Measurements from ENCODE around the gene MINDY4B. TPM values are rescaled to one million over a fixed set of nuclear protein-coding genes. Genes with fewer than 3 reads are reported as not detected.

Gene MINDY4B
- total RNA-seq, 3 donors from 2014 or later = not detected

DNA sequence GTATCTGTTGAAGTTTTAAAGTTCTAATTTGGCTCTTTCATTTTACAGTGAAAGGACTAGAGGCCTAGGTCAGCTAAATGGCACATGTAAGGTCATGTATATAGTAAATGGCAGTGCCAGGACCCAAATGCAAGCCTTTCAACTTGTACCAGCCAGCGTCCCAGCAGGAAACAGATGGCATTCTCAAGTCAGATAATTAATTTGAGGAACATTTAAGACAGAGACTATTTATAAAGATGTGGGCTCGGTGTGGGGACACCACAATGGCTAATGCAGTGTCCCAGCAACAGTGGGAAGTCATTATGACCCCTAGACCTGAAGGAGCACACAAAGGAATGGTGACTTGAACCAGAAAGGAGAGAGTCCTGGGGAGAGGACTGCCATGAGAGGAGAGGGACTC lies 6.1 kb downstream of the MINDY4B start:
- intact Hi-C loops (cut with DNase I, micrococcal nuclease) = no loop called here
- TF ChIP-seq, protein P1, sequence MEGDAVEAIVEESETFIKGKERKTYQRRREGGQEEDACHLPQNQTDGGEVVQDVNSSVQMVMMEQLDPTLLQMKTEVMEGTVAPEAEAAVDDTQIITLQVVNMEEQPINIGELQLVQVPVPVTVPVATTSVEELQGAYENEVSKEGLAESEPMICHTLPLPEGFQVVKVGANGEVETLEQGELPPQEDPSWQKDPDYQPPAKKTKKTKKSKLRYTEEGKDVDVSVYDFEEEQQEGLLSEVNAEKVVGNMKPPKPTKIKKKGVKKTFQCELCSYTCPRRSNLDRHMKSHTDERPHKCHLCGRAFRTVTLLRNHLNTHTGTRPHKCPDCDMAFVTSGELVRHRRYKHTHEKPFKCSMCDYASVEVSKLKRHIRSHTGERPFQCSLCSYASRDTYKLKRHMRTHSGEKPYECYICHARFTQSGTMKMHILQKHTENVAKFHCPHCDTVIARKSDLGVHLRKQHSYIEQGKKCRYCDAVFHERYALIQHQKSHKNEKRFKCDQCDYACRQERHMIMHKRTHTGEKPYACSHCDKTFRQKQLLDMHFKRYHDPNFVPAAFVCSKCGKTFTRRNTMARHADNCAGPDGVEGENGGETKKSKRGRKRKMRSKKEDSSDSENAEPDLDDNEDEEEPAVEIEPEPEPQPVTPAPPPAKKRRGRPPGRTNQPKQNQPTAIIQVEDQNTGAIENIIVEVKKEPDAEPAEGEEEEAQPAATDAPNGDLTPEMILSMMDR (IDR thresholded peaks at IDR 0.05) = no peak
- Histone ChIP-seq H3K36me3 (ENCODE audit: low read depth) (no peaks in the 10 kb centered on the region), H3K9me3 (no peaks in the 10 kb centered on the region), H3K4me1 (ENCODE audit: low read depth) (no peaks in the 10 kb centered on the region), H3K4me3 (no peak overlapping the region)
- no peak for DNase-seq
- no peak for ATAC-seq

DNA sequence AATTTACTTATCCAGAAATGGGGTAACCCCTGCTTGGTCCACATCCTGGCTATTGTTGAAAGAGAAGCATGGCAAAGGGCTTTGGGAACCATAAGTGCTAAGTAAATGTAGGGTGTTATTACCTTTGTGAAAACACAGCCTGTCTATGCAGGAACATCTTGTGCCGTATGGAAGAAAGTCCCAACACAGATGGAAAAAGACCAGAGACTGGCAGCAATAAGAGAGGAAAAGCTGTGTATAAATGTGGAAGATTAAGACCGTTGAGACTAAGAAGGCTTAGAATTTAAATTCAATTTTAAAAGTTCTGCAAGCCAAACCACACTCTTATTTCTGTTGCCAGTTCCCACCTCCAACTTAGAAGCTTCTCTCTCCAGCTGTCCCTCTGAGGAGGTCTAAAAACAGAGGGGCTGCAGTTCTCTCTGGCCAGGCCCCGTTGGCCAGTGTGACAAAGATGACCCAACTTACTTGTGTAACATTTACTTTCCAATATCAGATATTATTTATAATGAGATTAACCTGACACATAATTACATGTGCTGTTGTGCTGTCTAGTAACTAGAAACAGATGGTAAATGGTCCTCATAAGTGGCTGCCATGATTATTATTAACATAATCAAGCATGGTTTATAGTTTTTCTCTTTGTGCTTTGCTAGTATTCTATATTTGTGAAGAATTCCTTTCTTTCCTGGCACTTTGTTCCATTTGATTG lies 7.0 kb downstream of the MINDY4B start:
- Histone ChIP-seq H3K4me3 (no peak overlapping the region), H3K9me3 (no peaks in the 10 kb centered on the region), H3K36me3 (ENCODE audit: low read depth) (no peaks in the 10 kb centered on the region), H3K4me1 (ENCODE audit: low read depth) (no peaks in the 10 kb centered on the region)
- ATAC-seq (no peak), DNase-seq (no peak)
- intact Hi-C loops (cut with DNase I, micrococcal nuclease) = no loop called here
- TF ChIP-seq, protein P1 (IDR thresholded peaks at IDR 0.05) = no peak

DNA sequence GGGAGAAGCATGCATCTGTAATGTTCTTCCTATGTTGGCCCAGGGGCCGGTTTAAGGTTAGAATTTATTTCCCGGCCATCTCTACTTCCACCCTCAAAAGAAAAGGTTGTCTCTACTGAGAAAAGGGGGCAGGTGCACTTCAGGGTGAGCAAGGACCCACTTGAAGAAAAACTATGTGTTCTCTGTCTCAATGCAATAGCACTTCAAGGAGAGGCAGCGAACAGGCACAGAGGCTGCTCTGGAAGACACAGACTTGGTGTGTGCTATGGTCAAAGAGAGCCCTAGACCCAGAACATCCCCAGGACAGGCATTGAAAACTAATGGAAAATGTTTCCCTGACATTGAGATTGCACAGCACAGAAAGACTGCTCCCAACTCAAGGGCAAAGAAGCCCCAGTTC lies 7.6 kb downstream of the MINDY4B start:
- H3K4me1 ChIP-seq (ENCODE audit: low read depth) = no peaks in the 10 kb centered on the region
- intact Hi-C loops (cut with DNase I, micrococcal nuclease) = no loop called here
- DNase-seq (no peak), ATAC-seq (no peak)
- no peaks in the 10 kb centered on the region for H3K36me3 ChIP-seq (ENCODE audit: low read depth)
- no peaks in the 10 kb centered on the region for H3K9me3 ChIP-seq
- H3K4me3 ChIP-seq = no peak overlapping the region
- TF ChIP-seq, protein P1 (IDR thresholded peaks at IDR 0.05) = no peak

DNA sequence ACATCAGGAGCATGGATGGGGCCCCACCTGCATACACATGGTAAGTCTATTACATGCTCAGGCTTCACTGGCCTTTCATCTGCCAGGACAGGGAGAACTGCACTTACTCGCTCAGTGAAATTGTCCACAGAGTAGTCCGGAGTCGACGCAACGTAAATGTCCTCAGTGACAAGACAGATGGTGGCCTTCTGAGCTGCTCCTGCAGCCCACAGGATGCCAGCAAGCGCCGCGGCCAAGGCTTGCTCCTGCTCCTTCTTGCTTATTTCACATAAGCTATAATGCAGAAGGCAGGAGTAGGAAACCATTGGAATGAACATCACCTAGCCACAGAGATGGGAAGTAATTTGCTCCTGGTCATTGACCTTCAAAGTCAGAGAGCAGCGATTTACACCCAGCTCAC lies 14.4 kb downstream of the MINDY4B start:
- H3K36me3 ChIP-seq (ENCODE audit: low read depth) = no peaks in the 10 kb centered on the region
- intact Hi-C loops (cut with DNase I, micrococcal nuclease) = no loop called here
- TF ChIP-seq, protein P1 (IDR thresholded peaks at IDR 0.05) = no peak
- H3K4me1 ChIP-seq (ENCODE audit: low read depth) = no peaks in the 10 kb centered on the region
- DNase-seq = no peak
- ATAC-seq = no peak
- H3K9me3 ChIP-seq = no peaks in the 10 kb centered on the region
- H3K4me3 ChIP-seq = no peak overlapping the region

GRCh38 chr3:150890295-150890694 lies 14.9 kb downstream of the MINDY4B start:
- TF ChIP-seq, protein P1 (IDR thresholded peaks at IDR 0.05) = no peak
- Histone ChIP-seq H3K36me3 (ENCODE audit: low read depth) (no peaks in the 10 kb centered on the region), H3K4me3 (no peak overlapping the region), H3K9me3 (no peaks in the 10 kb centered on the region), H3K4me1 (ENCODE audit: low read depth) (no peaks in the 10 kb centered on the region)
- ATAC-seq (no peak), DNase-seq (no peak)
- intact Hi-C loops (cut with DNase I, micrococcal nuclease) = no loop called here

DNA sequence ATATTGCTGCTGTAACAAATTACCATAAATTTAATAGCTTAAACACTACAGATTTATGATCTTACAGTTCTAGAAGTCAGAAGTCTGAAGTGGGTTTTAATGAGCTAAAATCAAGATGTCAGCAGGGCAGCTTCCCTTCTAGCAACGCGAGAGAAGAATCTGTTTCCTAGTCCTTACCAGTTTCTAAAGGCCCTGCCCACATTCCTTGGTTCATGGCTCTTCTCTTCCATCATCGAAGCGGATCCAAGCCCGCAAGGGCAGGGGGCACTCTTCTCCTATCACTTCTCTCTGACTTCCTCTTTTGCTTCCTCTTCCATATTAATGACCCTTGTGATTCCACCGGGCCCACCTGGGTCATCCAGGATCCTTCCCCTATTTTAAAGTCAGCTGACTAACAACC lies 16.1 kb downstream of the MINDY4B start:
- no peak overlapping the region for H3K4me3 ChIP-seq
- intact Hi-C loops (cut with DNase I, micrococcal nuclease) = no loop called here
- TF ChIP-seq, protein P1 (IDR thresholded peaks at IDR 0.05) = no peak
- no peaks in the 10 kb centered on the region for H3K9me3 ChIP-seq
- DNase-seq = no peak
- no peaks in the 10 kb centered on the region for H3K36me3 ChIP-seq (ENCODE audit: low read depth)
- H3K4me1 ChIP-seq (ENCODE audit: low read depth) = no peaks in the 10 kb centered on the region
- no peak for ATAC-seq
